Ovary (tissue), 9 donors: ENCODE data around the gene DGKE. TPM values are rescaled to one million over a fixed set of nuclear protein-coding genes. Genes with fewer than 3 reads are reported as not detected.

Experiments
- DNase-seq, 5 donors: peaks; one replicate each; pipeline ENCODE4 v3.0.0-alpha.2; 2019 to 2020
- H3K27ac ChIP-seq, 2 donors: fragments of 200-600 bp; one replicate each; pipeline versions ENCODE4 v1.5.1 to v1.8.0; 2019 to 2022
- H3K27me3 ChIP-seq: fragments of 200-600 bp; one replicate; pipeline ENCODE4 v1.8.0; 2022
- H3K36me3 ChIP-seq: fragments of 200-600 bp; sonication (generic); one replicate; pipeline ENCODE4 v1.5.1; 2019
- H3K4me1 ChIP-seq: one replicate; pipeline ENCODE4 v1.8.1; 2013; ENCODE audit warnings: mild to moderate bottlenecking, moderate library complexity; ENCODE audit not compliant: insufficient read depth
- H3K4me3 ChIP-seq: fragments of 200-600 bp; sonication (generic); one replicate; pipeline ENCODE4 v1.5.1; 2017
- H3K9me3 ChIP-seq, 2 donors: fragments of 200-600 bp in 1 of 2; sonication (generic) in 1 of 2; one replicate each; pipeline versions ENCODE4 v1.5.1 to v1.8.1; 2013 to 2019; ENCODE audit warnings: mild to moderate bottlenecking in 1 of 2, moderate library complexity in 1 of 2
- EP300 ChIP-seq: sonication (generic); formaldehyde crosslinking; IDR thresholded peaks from one replicate; pipeline ENCODE4 v1.6.1; 2017; ENCODE audit warnings: antibody characterized with exemption
- POLR2A ChIP-seq: fragments of 450-650 bp; IDR thresholded peaks from one replicate; pipeline ENCODE4 v1.6.1; 2017; ENCODE audit warnings: antibody characterized with exemption, mild to moderate bottlenecking, moderate library complexity
- WGBS, 3 donors: extraction: QIAGEN DNeasy Blood & Tissue Kit in 1 of 3; methylation state at CpG; one replicate each; pipeline versions ENCODE4 v1.1.5 to v1.1.7; 2013 to 2017; 5-methylcytosine and 5-hydroxymethylcytosine counted together
- intact Hi-C, 4 donors: fragments of 100-400 bp; cut with DNase I; formaldehyde crosslinking; loops; one replicate each; pipeline versions ENCODE4 v1.11.0 to v1.15.1; 2022 to 2023
- polyA plus RNA-seq, 2 donors: library from polyadenylated mRNA; stranded (reverse); fragments of 200-250 nt in 1 of 2; fragments of 350-450 nt in 1 of 2; fragmentation: Illumina TruSeq in 1 of 2; extraction: RNeasy Lipid Tissue Mini Kit (QIAGEN cat#74804) in 1 of 2; gene quantifications; one replicate each; pipeline ENCODE4 v1.2.3, GENCODE V29; 2013 to 2014
- total RNA-seq, 7 donors: library from RNA; depleted of rRNA in 2 of 7; stranded (reverse); fragments of >200 nt in 2 of 7; fragmentation: NEBNext Ultra II Directional in 3 of 7; extraction: Animal tissue kit (Norgen Biotek cat#: 25700) in 3 of 7; gene quantifications; one replicate each; pipeline versions ENCODE4 v1.1.0 to v1.2.4, GENCODE V29; 2016 to 2023
- TF ChIP-seq, protein P1 (sequence below), 3 donors: fragments of 450-650 bp in 2 of 3; fragments of 200-600 bp in 1 of 3; IDR thresholded peaks; one replicate each; pipeline versions ENCODE4 v1.5.1 to v1.8.0; 2016 to 2022; ENCODE audit warnings: antibody characterized with exemption in 3 of 3, mild to moderate bottlenecking in 1 of 3
- donor health status: DM: no; HTN: no; CAD: no; lungs with moderate emphysema.
- donor health status: DM: no; HTN: no; CAD: no.
- donor health status: Bipolar disorder and iron deficiency.
- donor health status: DM: yes; HTN: yes; CAD: no.
- donor health status: DM: no; HTN: no; CAD: no.
- donor health status: DM: yes; HTN: yes; CAD: no.

The DGKE gene
- total and polyA plus RNA-seq, 9 donors, result 3.0 to 16.4 (median 11.8) TPM

GRCh38 chr17:56806949-56807348, 27.0 kb upstream of the DGKE start:
- H3K4me3 ChIP-seq, result no peak overlapping the region
- WGBS, 3 donors, result 90 to 92% (median 92%) methylated on average over 4 of the region's 4 CpGs
- TF ChIP-seq, protein P1, sequence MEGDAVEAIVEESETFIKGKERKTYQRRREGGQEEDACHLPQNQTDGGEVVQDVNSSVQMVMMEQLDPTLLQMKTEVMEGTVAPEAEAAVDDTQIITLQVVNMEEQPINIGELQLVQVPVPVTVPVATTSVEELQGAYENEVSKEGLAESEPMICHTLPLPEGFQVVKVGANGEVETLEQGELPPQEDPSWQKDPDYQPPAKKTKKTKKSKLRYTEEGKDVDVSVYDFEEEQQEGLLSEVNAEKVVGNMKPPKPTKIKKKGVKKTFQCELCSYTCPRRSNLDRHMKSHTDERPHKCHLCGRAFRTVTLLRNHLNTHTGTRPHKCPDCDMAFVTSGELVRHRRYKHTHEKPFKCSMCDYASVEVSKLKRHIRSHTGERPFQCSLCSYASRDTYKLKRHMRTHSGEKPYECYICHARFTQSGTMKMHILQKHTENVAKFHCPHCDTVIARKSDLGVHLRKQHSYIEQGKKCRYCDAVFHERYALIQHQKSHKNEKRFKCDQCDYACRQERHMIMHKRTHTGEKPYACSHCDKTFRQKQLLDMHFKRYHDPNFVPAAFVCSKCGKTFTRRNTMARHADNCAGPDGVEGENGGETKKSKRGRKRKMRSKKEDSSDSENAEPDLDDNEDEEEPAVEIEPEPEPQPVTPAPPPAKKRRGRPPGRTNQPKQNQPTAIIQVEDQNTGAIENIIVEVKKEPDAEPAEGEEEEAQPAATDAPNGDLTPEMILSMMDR (IDR thresholded peaks at IDR 0.05), result no peak
- TF ChIP-seq EP300, result no peak
- no peak for TF ChIP-seq POLR2A
- H3K4me1 ChIP-seq, result peaks cover 2% of the 10 kb centered on the region
- H3K27me3 ChIP-seq, result no peaks in the 10 kb centered on the region
- intact Hi-C loops, result no loop called here
- no peaks in the 10 kb centered on the region for H3K36me3 ChIP-seq
- H3K9me3 ChIP-seq, result no peaks in the 10 kb centered on the region
- no peak for DNase-seq
- H3K27ac ChIP-seq, result no peak overlapping the region

DNA sequence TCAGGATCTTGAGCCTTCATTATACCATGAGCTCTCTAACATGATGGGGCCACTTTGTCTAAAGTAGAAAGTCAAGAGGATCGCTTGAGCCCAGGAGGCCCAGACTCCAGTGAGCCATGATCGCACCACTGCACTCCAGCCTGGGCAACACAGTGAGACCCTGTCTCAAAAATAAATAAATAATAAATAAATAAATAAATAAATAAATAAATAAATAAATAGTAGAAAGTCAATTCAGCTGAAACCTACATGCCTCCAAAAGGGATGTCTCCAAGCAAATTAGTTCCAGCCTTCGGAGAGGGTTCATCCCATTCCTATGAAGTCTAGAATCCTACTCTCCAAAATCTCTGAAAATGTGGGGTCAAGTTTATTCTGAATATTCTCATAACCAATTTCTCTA, 26.2 kb upstream of the DGKE start:
- intact Hi-C loops, result no loop called here
- Histone ChIP-seq H3K4me1 (peaks cover 2% of the 10 kb centered on the region), H3K9me3 (no peaks in the 10 kb centered on the region), H3K27ac (no peak overlapping the region), H3K4me3 (no peak overlapping the region), H3K36me3 (no peaks in the 10 kb centered on the region), H3K27me3 (no peaks in the 10 kb centered on the region)
- TF ChIP-seq, protein P1 (IDR thresholded peaks at IDR 0.05), result no peak
- TF ChIP-seq EP300 (no peak), POLR2A (no peak)
- WGBS, 3 donors, result 97 to 99% (median 98%) methylated on average over 3 of the region's 3 CpGs
- DNase-seq, result no peak

- H3K27me3 ChIP-seq, result no peaks in the 10 kb centered on the region
- TF ChIP-seq POLR2A (no peak), EP300 (no peak)
- TF ChIP-seq, protein P1 (IDR thresholded peaks at IDR 0.05), result no peak
- H3K27ac ChIP-seq, result no peak overlapping the region
- H3K9me3 ChIP-seq, result no peaks in the 10 kb centered on the region
- WGBS, 3 donors, result 63 to 72% (median 66%) methylated on average over 3 of the region's 3 CpGs
- intact Hi-C loops, result no loop called here
- no peak for DNase-seq
- no peak overlapping the region for H3K4me3 ChIP-seq
- peaks cover 2% of the 10 kb centered on the region for H3K4me1 ChIP-seq
- no peaks in the 10 kb centered on the region for H3K36me3 ChIP-seq
Observed at GRCh38 chr17:56808503-56808902, 25.4 kb upstream of the DGKE start.

GRCh38 chr17:56809106-56809819, 24.7 kb upstream of the DGKE start:
- H3K4me1 ChIP-seq, result peaks cover 2% of the 10 kb centered on the region
- no peaks in the 10 kb centered on the region for H3K36me3 ChIP-seq
- H3K4me3 ChIP-seq, result no peak overlapping the region
- no peak overlapping the region for H3K27ac ChIP-seq
- no peaks in the 10 kb centered on the region for H3K27me3 ChIP-seq
- intact Hi-C loops, result no loop called here
- TF ChIP-seq POLR2A, result no peak
- no peak for TF ChIP-seq EP300
- TF ChIP-seq, protein P1 (IDR thresholded peaks at IDR 0.05), result no peak
- 92 to 95% (median 94%) methylated on average over 9 of the region's 9 CpGs for WGBS, 3 donors
- no peak for DNase-seq
- no peaks in the 10 kb centered on the region for H3K9me3 ChIP-seq
